Neural cell (in vitro differentiated cells): Measurements from ENCODE around the gene APPL1.

Source experiments
- CTCF ChIP-seq: fragments of 450-650 bp; IDR thresholded peaks from 2 replicates; pipeline ENCODE4 v1.5.1; 2014; ENCODE audit warnings: antibody characterized with exemption, mild to moderate bottlenecking, moderate library complexity; ENCODE audit not compliant: poor library complexity, severe bottlenecking
- EZH2 ChIP-seq: fragments of 200-600, 300-800 bp; shearing (Covaris generic), sonication (generic); IDR thresholded peaks from 2 replicates; pipeline ENCODE4 v1.6.1; 2014; ENCODE audit warnings: antibody characterized with exemption, low read length, borderline replicate concordance, mild to moderate bottlenecking; ENCODE audit not compliant: insufficient read depth, poor library complexity, severe bottlenecking
- POLR2AphosphoS5 ChIP-seq: IDR thresholded peaks from 2 replicates; pipeline ENCODE4 v1.6.1; 2012

- TF ChIP-seq POLR2AphosphoS5 (no peak), CTCF (no peak), EZH2 (no peak)
Measured at GRCh38 chr3:57230006-57230405, 2.5 kb downstream of the APPL1 start.
